ENCODE data around the gene AHI1.

The AHI1 gene

DNA sequence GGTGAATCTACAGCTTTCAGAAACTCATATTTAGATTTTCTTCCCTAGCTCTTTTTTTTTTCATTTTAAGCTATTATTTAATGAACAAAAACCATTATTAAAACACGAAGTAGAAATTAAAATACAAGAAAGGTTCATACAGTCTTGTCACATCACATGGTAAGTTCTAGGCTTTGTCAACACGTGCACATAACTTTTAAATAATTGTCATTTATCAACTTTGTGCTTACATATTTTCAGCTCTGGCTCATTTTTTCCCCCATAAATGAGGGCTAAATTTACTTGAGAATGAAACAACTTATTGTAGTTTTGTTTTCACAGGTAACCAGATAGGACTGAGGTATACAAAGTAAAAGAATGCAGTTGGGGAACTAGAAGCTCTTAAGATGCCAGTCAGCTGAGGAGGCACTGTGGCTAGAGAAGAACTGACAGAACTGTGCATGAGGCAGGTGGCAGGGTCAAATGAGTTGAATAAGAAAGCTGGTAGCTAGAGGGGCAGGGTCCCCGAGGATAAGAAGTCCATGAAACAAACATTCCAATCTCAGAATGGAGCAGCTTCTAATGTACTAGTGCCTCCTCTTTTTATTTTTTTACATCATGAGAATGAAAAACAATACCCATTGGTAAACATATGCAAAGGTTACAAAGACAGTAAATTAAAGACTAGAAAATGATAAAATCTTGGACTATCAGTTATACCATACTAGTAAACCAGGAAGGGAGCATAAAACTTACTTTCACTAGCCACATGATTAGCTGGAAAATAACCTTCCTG, 174.9 kb downstream of the AHI1 start:
- DNase-seq (ENCODE audit: low spot score) = peak; percentile 22
- TF ChIP-seq, protein P1, sequence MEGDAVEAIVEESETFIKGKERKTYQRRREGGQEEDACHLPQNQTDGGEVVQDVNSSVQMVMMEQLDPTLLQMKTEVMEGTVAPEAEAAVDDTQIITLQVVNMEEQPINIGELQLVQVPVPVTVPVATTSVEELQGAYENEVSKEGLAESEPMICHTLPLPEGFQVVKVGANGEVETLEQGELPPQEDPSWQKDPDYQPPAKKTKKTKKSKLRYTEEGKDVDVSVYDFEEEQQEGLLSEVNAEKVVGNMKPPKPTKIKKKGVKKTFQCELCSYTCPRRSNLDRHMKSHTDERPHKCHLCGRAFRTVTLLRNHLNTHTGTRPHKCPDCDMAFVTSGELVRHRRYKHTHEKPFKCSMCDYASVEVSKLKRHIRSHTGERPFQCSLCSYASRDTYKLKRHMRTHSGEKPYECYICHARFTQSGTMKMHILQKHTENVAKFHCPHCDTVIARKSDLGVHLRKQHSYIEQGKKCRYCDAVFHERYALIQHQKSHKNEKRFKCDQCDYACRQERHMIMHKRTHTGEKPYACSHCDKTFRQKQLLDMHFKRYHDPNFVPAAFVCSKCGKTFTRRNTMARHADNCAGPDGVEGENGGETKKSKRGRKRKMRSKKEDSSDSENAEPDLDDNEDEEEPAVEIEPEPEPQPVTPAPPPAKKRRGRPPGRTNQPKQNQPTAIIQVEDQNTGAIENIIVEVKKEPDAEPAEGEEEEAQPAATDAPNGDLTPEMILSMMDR (IDR thresholded peaks at IDR 0.05; ENCODE audit: extremely low read depth, missing control alignments) = no peak

DNA sequence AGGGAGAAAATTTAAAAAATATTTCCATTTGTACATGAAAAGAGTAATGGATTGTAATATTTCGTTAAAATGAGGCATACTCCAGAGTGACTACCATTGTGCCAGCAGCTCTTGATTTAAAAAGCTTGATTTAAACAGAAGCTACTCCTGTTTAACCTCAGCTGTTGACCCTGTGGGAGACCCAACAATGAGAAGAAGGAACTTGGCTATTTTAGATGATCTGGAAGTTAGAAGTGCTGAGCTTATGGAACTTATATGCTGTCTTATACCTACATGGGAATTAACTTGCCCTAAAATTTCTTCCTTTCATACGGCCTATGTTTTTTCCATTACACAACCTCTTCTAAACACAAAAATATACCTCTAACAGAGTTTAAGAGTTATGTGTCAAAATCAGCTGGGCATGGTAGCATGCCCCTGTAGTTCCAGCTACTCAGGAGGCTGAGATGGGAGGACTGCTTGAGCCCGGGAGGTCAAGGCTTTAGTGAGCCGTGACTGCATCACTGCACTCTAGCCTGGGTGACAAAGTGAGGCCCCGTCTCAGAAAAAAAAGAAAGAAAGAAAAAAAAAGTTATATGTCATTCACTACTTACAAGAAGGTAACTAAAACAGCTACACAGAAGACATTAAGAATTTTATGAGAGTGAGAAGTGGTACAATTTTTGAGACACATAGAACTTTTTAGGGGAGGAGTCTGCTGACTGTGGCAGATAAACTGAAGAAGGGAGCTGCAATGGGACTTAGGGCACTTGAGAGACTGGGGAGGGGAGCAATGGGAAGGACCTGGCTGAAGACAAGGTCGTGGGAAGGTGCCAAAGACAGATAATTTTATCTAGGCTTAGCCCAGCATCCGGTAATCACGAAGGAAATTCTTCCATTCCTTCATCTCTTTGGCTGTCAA, 176.6 kb downstream of the AHI1 start:
- no peak for DNase-seq (ENCODE audit: low spot score)
- TF ChIP-seq, protein P1 (IDR thresholded peaks at IDR 0.05; ENCODE audit: extremely low read depth, missing control alignments) = no peak

DNA sequence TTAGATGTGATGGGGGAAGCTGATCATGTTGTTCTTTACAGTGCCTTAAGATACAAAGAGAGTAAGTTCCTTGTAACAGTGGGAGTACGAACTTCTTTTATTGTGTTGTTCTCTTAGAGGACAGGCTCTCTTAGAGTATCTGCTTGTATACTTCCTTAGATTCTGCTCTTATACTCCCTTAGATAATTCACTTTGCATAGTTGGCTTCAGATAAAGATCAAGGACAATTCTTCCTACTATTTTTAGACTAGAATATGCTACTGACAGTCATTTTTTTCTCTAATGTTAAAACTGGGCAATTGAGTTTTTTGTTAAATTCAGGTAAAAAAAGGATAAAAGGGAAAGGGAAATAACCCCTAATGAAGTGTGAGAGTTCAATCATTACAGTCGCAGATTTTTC, 177.7 kb downstream of the AHI1 start:
- DNase-seq (ENCODE audit: low spot score) = no peak
- TF ChIP-seq, protein P1 (IDR thresholded peaks at IDR 0.05; ENCODE audit: extremely low read depth, missing control alignments) = no peak

DNA sequence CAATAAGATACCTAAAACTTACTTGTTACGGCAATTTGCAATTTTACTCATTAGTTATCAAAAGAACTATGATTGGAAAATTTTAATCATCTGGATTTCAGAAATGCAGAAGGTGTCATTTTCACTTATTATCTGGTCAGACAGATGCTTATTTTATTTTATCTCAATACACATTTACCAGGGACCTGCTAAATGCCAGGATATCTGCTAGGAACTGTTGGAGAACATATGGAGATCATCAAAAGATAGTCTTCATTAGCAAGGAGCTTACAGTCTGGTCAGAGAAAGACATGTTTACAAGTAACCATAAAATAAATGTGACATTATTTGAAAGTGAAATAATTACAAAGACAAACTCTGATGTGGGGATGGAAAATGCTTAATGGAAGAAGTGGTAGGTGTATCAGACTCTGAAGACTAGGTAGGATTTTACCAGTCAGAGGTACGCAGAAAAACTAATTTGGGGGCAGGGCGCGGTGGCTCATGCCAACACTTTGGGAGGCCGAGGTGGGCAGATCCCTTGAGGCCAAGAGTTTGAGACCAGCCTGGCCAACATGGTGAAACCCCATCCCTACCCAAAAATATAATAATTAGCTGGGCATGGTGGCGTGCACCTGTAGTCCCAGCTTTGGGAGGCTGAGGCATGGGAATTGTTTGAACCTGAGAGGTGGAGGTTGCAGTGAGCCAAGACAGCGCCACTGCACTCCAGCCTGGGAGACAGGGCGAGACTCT, 178.6 kb downstream of the AHI1 start:
- TF ChIP-seq, protein P1 (IDR thresholded peaks at IDR 0.05; ENCODE audit: extremely low read depth, missing control alignments) = no peak

DNA sequence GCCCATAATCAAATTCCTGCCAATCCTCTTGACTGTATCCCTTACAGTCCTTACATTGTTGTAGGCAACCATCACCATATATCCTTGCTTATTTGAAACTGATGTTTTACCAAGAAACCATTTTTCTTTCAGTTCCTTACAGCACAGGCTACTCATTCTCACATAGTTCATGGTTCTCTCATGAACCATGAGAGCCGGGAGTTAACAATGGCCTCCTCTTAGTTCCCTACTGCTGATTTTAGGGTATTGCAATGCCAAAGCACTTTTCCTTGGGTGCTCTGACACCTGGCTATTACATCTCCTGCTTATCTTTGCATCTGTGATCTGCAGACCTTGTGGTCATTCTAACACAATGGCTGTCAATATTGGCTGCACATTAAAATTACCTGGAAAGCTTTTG, 183.0 kb downstream of the AHI1 start:
- TF ChIP-seq, protein P1 (IDR thresholded peaks at IDR 0.05; ENCODE audit: extremely low read depth, missing control alignments) = no peak
- peak; percentile 5 for DNase-seq (ENCODE audit: low spot score)

More for the DNA sequence above, 178.6 kb downstream of the AHI1 start:
- DNase-seq (ENCODE audit: low spot score) = no peak

DNA sequence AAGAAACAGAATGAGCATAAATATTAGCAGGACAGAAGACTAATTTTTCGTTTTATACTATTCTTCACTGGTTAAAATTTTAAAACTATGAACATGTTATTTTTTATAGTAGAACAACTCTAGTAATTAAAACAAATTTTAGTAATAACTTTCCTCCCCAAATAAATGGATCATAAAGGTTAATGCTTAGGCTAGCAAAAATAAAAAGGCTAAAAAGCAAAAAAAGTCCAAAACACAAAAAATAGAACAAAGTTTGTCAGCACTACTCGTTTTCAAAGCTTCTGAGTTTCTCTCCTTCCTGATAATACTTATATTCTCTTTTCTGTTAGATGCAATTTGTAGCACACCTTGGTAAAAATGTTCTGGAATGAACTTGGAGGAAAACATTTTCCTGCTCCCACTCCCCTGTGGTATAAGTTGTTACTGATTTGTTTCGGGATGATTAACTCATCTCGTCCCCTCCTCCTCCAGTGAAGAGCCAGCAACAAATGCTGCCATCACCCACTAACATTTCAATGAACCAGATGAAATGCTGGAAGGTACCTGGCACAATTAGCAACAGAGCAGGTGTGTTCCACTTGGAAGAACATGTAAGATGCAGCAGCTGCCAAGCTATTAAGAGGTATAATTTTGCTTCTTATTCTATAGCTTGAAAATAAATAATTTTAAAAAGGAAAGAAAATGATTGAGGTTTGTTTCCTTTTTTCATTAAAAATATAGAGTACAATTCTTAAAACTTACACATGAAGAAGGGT, 185.9 kb downstream of the AHI1 start:
- DNase-seq (ENCODE audit: low spot score) = no peak
- TF ChIP-seq, protein P1 (IDR thresholded peaks at IDR 0.05; ENCODE audit: extremely low read depth, missing control alignments) = no peak
